ENCODE results near the gene LRRC52.

LRRC52 gene

GRCh38 chr1:165543532-165544438 is at the start of gene LRRC52:
TSS of gene LRRC52 (plus strand) at chr1:165544000. CDS start at chr1:165544297, 297 bp downstream.
- DNase-seq (ENCODE audit: low read depth in 1 of 2, low spot score in 1 of 2): no peak

GRCh38 chr1:165494949-165495857 is 48.6 kb upstream of the LRRC52 start:
- no peak for DNase-seq (ENCODE audit: low read depth in 1 of 2, low spot score in 1 of 2)

- DNase-seq (ENCODE audit: low read depth in 1 of 2, low spot score in 1 of 2): no peak
Measured at GRCh38 chr1:165495858-165496205, 48.0 kb upstream of the LRRC52 start.

GRCh38 chr1:165496501-165496900 is 47.3 kb upstream of the LRRC52 start:
- DNase-seq (ENCODE audit: low read depth in 1 of 2, low spot score in 1 of 2): no peak

GRCh38 chr1:165497069-165498013 is 46.5 kb upstream of the LRRC52 start:
- DNase-seq (ENCODE audit: low read depth in 1 of 2, low spot score in 1 of 2): no peak

- no peak for DNase-seq (ENCODE audit: low read depth in 1 of 2, low spot score in 1 of 2)
Measured at GRCh38 chr1:165501330-165501969, 42.4 kb upstream of the LRRC52 start.

GRCh38 chr1:165501970-165502348 is 41.8 kb upstream of the LRRC52 start:
- DNase-seq (ENCODE audit: low read depth in 1 of 2, low spot score in 1 of 2): no peak

- DNase-seq (ENCODE audit: low read depth in 1 of 2, low spot score in 1 of 2): no peak
Measured at GRCh38 chr1:165507570-165507969, 36.2 kb upstream of the LRRC52 start.

- no peak for DNase-seq (ENCODE audit: low read depth in 1 of 2, low spot score in 1 of 2)
Measured at GRCh38 chr1:165508291-165508690, 35.5 kb upstream of the LRRC52 start.

- DNase-seq (ENCODE audit: low read depth in 1 of 2, low spot score in 1 of 2): no peak
Measured at GRCh38 chr1:165512816-165513215, 31.0 kb upstream of the LRRC52 start.

GRCh38 chr1:165516469-165516868 is 27.3 kb upstream of the LRRC52 start:
- DNase-seq (ENCODE audit: low read depth in 1 of 2, low spot score in 1 of 2): no peak

GRCh38 chr1:165520646-165521045 is 23.2 kb upstream of the LRRC52 start:
- no peak for DNase-seq (ENCODE audit: low read depth in 1 of 2, low spot score in 1 of 2)

- no peak for DNase-seq (ENCODE audit: low read depth in 1 of 2, low spot score in 1 of 2)
Measured at GRCh38 chr1:165524639-165525285, 19.0 kb upstream of the LRRC52 start.

- no peak for DNase-seq (ENCODE audit: low read depth in 1 of 2, low spot score in 1 of 2)
Measured at GRCh38 chr1:165525708-165526107, 18.1 kb upstream of the LRRC52 start.

- no peak for DNase-seq (ENCODE audit: low read depth in 1 of 2, low spot score in 1 of 2)
Measured at GRCh38 chr1:165527251-165528007, 16.4 kb upstream of the LRRC52 start.

- no peak for DNase-seq (ENCODE audit: low read depth in 1 of 2, low spot score in 1 of 2)
Measured at GRCh38 chr1:165531021-165531420, 12.8 kb upstream of the LRRC52 start.

- DNase-seq (ENCODE audit: low read depth in 1 of 2, low spot score in 1 of 2): no peak
Measured at GRCh38 chr1:165532053-165532452, 11.7 kb upstream of the LRRC52 start.

GRCh38 chr1:165533254-165533653 is 10.5 kb upstream of the LRRC52 start:
- DNase-seq (ENCODE audit: low read depth in 1 of 2, low spot score in 1 of 2): no peak

- DNase-seq (ENCODE audit: low read depth in 1 of 2, low spot score in 1 of 2): no peak
Measured at GRCh38 chr1:165536016-165536415, 7.8 kb upstream of the LRRC52 start.
